NCI-H1105 treated with DMSO at 0.1 percent for 48 hours (cell line): Measurements from ENCODE around the gene BPIFA3.

Experiments
- DNase-seq: peaks from one replicate; lab custom pipeline; 2025; lab: John Stamatoyannopoulos, UW

BPIFA3 gene

DNA sequence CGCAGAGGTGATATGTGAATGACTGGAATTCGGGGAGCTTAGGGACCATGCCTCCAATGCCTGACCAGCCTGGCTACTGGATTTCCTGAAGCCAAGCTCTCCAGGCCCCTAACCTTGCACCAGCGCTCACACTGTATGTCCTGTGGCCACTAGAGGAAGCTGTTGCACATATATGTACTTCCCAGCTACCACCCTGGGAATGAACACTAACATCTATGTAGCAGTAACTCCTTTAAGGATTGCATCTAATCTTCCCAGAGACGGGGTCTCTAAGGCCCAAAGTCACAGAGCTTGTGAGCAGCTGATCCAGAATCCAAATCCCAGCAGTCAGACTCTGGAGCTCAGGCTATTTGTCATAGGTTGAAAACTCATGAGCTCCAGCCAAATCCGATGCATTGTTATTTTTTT, 45.5 kb downstream of the BPIFA3 start:
- peak; percentile 32 for DNase-seq

DNA sequence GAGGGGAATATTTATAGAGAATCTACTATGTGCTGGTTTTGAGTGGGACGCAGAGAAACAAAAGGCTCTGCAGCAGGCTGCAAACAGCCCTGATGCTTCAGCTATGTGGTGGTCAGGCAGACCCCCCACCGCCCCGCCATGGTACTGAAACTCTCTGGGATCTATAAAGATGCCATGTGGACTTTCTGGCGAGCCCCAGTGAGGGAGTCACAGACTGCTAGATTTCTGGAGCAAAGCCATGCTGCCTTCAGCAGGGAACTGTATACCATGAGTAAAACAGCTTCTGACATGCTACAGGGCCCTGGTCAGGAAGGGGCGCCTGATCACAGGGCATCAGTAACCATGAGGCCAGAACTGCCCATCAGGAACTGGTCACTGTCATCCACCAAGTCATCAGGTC, 46.6 kb downstream of the BPIFA3 start:
- no peak for DNase-seq

DNA sequence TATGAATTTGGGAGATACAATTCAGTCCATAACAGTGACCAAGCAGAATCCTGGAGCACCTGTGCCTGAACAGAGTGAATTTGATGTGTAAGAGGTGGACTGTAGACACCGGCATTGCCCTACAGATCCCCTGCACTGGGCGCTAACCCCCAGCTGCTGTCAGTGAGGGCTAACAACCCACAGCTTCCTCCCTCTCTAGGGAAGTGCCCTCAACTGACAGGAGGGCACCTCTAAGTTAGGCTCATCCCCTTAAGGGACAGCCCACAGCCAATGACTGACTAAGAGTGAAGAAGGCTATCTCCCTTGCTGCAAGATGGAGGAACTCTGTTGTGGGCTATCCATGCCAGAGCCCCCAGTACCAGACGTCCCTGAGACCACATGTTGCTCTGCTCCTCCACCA, 50.5 kb downstream of the BPIFA3 start:
- no peak for DNase-seq

DNA sequence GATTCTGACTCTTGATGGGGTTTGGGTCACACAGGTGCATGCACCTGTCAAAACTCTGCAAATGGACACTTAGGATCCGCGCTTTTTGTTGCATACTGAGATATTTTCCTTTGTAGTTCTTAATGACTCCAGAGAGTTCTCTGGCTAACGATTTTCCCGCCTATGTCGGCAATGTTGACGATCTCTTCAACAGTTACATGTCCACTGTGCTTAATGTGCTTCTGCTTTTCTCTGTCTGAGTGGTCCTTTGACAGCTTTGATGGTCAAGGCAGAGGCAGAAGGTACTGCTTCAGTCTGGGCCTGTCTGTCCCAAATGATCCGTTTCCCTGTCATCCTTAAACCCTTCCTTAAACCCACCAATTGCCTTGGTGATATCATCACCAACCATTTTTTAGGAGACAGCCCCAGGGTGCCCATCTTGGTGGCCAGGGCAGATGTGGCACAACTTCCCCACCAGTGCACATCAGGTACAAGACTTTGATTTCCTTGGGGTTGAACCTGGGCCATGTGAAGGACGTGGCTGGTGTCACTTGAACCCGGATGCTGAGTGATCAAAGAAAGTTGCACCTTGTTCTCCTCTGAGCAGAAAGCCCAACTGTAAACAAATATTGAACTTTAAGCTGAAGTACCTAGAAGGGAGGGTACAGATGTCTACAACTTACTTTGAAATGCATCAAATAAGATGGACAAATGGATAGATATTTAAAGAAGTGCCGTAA, 55.2 kb downstream of the BPIFA3 start:
- no peak for DNase-seq

DNA sequence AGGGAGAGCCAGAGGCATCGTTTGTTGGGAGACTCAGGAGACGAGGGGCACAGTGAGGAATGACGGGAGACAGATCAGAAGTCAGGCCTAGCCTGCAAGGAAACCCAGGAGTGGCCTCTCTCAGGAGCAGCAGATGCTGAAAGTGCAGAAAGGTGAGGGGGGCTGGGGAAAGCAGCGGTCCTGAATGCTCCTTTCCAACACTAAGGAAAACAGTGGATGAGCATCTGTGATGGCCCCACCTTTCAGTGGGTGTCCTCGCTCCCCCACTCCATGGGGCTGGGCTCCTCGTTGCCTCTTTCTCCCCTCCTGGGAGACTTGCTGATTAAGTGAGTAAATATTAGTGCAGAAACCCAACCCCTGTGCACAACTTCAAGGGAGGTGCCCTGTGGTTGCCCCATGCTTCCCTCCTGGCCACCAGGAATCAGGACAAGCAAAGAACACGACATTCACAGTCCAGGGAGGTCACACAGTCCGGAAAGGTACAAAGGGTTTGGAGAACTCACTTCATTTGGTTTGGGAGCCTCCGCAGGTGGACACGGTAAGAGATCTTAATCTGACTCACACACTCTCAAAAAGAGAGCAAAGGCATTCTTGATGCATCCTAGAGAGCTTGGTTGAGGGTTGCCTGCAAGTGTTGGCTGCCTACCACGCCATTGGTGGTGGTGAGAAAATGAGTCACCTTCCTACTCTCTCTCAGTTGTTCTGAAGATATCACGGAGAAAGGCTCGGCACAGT, 56.1 kb downstream of the BPIFA3 start:
- no peak for DNase-seq

DNA sequence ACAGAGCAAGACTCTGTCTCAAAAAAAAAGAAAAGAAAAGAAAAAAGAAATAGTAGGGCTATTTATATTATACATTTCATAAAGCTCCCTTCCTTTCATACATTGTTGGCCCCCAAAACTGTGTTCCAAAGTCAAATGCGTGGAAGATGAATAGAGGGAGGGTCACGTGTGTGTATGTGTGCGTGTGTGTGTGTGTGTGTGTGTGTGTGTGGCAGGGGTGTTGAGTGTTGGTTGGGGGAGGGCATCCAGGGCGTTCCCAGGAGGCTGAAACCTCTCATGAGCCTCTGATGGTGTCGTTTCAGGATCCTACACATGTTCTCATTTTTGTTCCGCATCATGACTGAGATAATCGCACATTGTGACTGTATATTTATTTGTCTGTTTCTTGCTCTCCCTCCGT, 58.1 kb downstream of the BPIFA3 start:
- DNase-seq, result no peak

DNA sequence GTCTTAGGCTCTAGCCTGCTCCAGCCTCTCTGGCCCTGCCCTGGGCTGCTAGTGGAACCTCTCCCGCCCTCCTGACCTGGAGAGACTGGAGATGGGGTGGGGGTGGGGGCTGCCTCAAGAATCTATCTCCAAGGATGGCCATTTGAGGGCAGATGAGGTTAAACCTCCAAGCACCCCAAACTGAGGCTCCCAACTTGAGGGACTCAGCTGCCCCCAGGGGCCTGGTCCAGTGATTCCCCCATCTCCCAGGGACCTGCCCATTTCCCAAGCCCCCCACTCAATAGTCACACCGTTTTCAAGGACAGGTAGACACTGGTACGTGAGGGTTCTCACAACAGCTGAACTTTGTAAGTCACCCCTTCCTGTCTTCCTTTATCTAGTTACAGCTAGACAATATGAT, 58.7 kb downstream of the BPIFA3 start:
- DNase-seq, result no peak

DNA sequence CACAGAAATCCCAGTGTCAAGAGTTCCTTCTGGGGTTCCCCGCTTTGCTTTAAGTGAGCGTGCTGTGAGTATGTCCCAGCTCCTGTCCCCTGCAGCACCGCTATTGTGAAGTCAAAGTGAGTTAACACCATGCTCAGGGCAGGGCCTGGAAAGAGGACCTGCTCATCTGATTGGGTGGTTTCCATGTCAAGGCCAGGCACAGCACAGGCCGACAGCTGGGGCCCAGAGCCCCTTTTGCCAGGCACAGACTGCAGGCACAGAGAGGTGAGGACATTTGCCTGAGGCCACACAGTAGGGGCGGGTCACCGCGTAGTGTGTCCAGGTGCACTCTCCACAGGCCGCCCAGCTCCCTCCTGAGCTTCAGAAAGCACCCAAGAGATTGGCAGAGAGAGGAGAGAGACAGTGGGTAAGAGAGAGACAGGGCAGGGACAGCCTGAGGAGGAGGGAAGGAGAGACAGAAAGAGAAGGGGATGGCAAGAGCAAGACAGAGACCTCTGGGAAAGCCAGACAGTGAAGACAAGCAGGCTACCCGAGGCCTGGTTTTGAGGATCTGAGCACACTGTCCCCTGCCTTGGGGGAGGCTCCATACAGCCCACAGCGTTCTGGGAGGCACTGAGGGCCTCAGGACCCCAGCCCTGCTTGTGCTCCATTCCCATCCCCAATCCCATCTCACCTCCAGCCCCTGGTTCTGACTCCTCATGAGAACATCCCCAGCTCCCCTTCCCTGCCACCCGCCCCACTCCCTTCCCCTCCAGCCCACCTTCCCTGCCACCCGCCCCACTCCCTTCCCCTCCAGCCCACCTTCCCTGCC, 59.4 kb downstream of the BPIFA3 start:
- no peak for DNase-seq
